ENCODE results near the gene RAB17. TPM values are rescaled to one million over a fixed set of nuclear protein-coding genes. Genes with fewer than 3 reads are reported as not detected.

RAB17 gene
- total RNA-seq, 6 donors from 2014 or later, result 44.5 to 262 (median 90.6) TPM

- H3K27me3 ChIP-seq, result no peaks in the 10 kb centered on the region
- ATAC-seq (ENCODE audit: low FRiP score in 2 of 2), result no peak
- peak overlapping the region in 2 of 4 donors; percentile 79 to 84 for H3K27ac ChIP-seq
- WGBS, 2 donors, result 69 to 71% methylated on average over 13 to 14 of the region's 14 CpGs
- TF ChIP-seq EP300 (IDR thresholded peaks at IDR 0.05) (no peak), CTCF (IDR thresholded peaks at IDR 0.05) (no peak), POLR2A (IDR thresholded peaks at IDR 0.05) (no peak), POLR2AphosphoS5 (IDR thresholded peaks at IDR 0.05) (no peak)
- peak in 1 of 2 donors; percentile 39 for DNase-seq
- H3K36me3 ChIP-seq, result peaks cover 0 to 2% (median 0%) of the 10 kb centered on the region in 4 donors
- peaks cover 27 to 44% (median 39%) of the 10 kb centered on the region in 4 donors for H3K4me1 ChIP-seq
- peak overlapping the region; percentile 49 to 89 (median 78) for H3K4me3 ChIP-seq
- no peaks in the 10 kb centered on the region for H3K9me3 ChIP-seq
Measured at GRCh38 chr2:237628247-237629187, 38.0 kb upstream of the RAB17 start.

- DNase-seq, result peak; percentile 56 to 92
- Histone ChIP-seq H3K36me3 (peaks cover 0 to 2% (median 0%) of the 10 kb centered on the region in 4 donors), H3K4me3 (peak within 1 kb of the TSS; percentile 49 to 89 (median 78)), H3K9me3 (no peaks in the 10 kb centered on the region), H3K4me1 (peaks cover 27 to 44% (median 39%) of the 10 kb centered on the region in 4 donors), H3K27me3 (no peaks in the 10 kb centered on the region), H3K27ac (peak within 1 kb of the TSS; percentile 78 to 85 (median 82))
- ATAC-seq (ENCODE audit: low FRiP score in 2 of 2), result peak in 1 of 2 donors; percentile 88
- WGBS, 2 donors, result 0 to 2% methylated on average over 1 to 26 of the region's 114 CpGs
- TF ChIP-seq POLR2A (IDR thresholded peaks at IDR 0.05) (peak in 2 of 4 donors; percentile 43 to 57), EP300 (IDR thresholded peaks at IDR 0.05) (no peak), POLR2AphosphoS5 (IDR thresholded peaks at IDR 0.05) (peak in 1 of 2 donors; percentile 20), CTCF (IDR thresholded peaks at IDR 0.05) (peak in 2 of 6 experiments; percentile 33 to 44)
Measured at GRCh38 chr2:237627441-237628246, 37.1 kb upstream of the RAB17 start, which contains the start of gene LRRFIP1. Gene LRRFIP1, plus strand, starts transcription at chr2:237627587. Its CDS starts 58 bp downstream, at chr2:237627645.

- WGBS, 2 donors, result 27 to 34% methylated on average over 45 to 50 of the region's 54 CpGs
- Histone ChIP-seq H3K27me3 (no peaks in the 10 kb centered on the region), H3K27ac (peak overlapping the region; percentile 78 to 85 (median 82)), H3K36me3 (no peaks in the 10 kb centered on the region), H3K9me3 (no peaks in the 10 kb centered on the region), H3K4me3 (peak overlapping the region in 3 of 4 donors; percentile 74 to 89 (median 81)), H3K4me1 (peaks cover 27 to 44% (median 37%) of the 10 kb centered on the region in 4 donors)
- DNase-seq (peak in 1 of 2 donors; percentile 86), ATAC-seq (ENCODE audit: low FRiP score in 2 of 2) (peak in 1 of 2 donors; percentile 16)
- no peak for TF ChIP-seq EP300 (IDR thresholded peaks at IDR 0.05)
- no peak for TF ChIP-seq POLR2AphosphoS5 (IDR thresholded peaks at IDR 0.05)
- TF ChIP-seq POLR2A (IDR thresholded peaks at IDR 0.05), result no peak
- TF ChIP-seq CTCF (IDR thresholded peaks at IDR 0.05), result no peak
Measured at GRCh38 chr2:237626813-237627440, 36.4 kb upstream of the RAB17 start.

- WGBS, 2 donors, result 65 to 74% methylated on average over 5 to 6 of the region's 6 CpGs
- Histone ChIP-seq H3K4me1 (peaks cover 27 to 44% (median 37%) of the 10 kb centered on the region in 4 donors), H3K27me3 (no peaks in the 10 kb centered on the region), H3K36me3 (no peaks in the 10 kb centered on the region), H3K27ac (peak overlapping the region; percentile 67 to 85 (median 82)), H3K9me3 (no peaks in the 10 kb centered on the region), H3K4me3 (no peak overlapping the region)
- TF ChIP-seq CTCF (IDR thresholded peaks at IDR 0.05) (no peak), POLR2AphosphoS5 (IDR thresholded peaks at IDR 0.05) (no peak), POLR2A (IDR thresholded peaks at IDR 0.05) (no peak), EP300 (IDR thresholded peaks at IDR 0.05) (no peak)
- DNase-seq, result no peak
- no peak for ATAC-seq (ENCODE audit: low FRiP score in 2 of 2)
Measured at GRCh38 chr2:237625777-237626176, 35.2 kb upstream of the RAB17 start.
